Fibroblast of pulmonary artery (primary cell): Measurements from ENCODE around the gene ASGR1.

Experiments used
- DNase-seq: peaks from one replicate; pipeline ENCODE4 v3.0.0-alpha.2; 2010; ENCODE audit warnings: low read depth
- H3K4me3 ChIP-seq: replicated peaks from 2 replicates; pipeline ENCODE4 v1.5.1; 2011; ENCODE audit warnings: low read depth, mild to moderate bottlenecking, control low read depth, low read length, moderate library complexity
- TF ChIP-seq, protein P1 (sequence below): IDR thresholded peaks from 2 replicates; pipeline ENCODE4 v1.5.1; 2011; ENCODE audit warnings: mild to moderate bottlenecking, control low read depth, low read length, inconsistent platforms; ENCODE audit errors: missing control alignments

ASGR1 gene

DNA sequence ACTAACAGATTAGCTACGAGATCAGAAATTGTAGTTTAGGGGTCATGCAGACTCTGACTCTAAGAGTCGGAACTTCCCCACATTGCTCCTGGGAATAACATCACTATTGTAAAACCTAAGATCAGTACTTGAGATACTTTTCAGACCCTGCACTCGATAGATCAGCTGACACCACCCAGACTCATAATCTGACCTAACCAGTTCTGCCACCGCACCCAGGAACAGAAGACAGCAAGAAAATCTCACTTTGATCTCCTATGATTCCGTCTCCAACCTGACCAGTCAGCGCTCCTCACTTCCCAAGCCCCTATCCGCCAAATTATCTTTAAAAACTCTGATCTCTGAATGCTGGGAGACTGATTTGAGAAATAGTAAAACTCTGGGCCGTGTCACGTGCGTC is 37.3 kb downstream of the ASGR1 start:
- no peak overlapping the region for H3K4me3 ChIP-seq
- TF ChIP-seq, protein P1, sequence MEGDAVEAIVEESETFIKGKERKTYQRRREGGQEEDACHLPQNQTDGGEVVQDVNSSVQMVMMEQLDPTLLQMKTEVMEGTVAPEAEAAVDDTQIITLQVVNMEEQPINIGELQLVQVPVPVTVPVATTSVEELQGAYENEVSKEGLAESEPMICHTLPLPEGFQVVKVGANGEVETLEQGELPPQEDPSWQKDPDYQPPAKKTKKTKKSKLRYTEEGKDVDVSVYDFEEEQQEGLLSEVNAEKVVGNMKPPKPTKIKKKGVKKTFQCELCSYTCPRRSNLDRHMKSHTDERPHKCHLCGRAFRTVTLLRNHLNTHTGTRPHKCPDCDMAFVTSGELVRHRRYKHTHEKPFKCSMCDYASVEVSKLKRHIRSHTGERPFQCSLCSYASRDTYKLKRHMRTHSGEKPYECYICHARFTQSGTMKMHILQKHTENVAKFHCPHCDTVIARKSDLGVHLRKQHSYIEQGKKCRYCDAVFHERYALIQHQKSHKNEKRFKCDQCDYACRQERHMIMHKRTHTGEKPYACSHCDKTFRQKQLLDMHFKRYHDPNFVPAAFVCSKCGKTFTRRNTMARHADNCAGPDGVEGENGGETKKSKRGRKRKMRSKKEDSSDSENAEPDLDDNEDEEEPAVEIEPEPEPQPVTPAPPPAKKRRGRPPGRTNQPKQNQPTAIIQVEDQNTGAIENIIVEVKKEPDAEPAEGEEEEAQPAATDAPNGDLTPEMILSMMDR = no peak
- DNase-seq = no peak

DNA sequence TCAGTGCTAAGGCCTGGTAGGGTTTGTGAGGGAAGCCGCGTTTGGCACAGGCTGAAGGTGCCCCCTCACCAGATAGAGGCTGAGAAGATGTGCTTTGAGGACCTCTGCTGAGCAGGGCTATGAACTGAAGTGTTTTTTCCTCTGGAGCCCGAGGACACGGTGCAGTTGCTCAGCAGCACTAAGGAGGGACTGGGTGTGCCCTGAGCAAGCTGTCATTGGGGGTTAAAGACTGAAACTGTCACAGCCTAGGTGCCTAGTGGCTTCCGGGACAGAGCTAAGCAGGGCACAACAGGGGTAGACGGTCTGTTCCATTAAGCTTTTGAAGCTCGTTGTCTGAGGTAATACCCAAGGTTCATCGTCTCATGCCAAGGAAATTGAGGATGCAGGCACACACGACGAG is 39.8 kb downstream of the ASGR1 start:
- TF ChIP-seq, protein P1 = no peak
- no peak overlapping the region for H3K4me3 ChIP-seq
- DNase-seq = no peak

DNA sequence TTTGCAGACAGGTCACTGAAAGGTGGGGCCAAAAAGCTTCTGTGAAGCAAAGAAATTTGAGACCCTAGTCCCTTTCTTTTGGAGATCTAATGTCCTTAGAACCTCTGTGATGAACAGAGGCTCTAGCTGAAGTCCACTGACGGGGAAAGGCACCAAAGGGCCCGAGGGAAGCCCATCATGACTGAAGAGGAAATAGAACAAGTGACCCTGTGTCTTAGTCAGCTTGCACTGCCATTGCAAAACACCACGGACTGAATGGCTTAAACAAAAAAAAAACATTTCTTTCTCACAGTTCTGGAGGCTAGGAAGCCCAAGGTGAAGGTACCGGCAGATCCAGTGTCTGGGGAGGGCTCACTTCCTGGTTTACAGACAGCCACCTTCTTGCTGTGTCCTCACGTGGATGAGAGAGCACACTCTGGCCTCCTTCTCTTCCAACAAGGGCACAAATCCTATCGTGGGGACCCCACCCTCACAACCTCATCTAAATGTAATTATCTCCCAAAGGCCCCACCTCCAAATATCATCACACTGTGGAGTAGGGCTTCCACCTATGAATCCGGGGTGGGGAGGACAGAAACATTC is 40.3 kb downstream of the ASGR1 start:
- DNase-seq = peak; percentile 11
- TF ChIP-seq, protein P1 = no peak
- H3K4me3 ChIP-seq = no peak overlapping the region

DNA sequence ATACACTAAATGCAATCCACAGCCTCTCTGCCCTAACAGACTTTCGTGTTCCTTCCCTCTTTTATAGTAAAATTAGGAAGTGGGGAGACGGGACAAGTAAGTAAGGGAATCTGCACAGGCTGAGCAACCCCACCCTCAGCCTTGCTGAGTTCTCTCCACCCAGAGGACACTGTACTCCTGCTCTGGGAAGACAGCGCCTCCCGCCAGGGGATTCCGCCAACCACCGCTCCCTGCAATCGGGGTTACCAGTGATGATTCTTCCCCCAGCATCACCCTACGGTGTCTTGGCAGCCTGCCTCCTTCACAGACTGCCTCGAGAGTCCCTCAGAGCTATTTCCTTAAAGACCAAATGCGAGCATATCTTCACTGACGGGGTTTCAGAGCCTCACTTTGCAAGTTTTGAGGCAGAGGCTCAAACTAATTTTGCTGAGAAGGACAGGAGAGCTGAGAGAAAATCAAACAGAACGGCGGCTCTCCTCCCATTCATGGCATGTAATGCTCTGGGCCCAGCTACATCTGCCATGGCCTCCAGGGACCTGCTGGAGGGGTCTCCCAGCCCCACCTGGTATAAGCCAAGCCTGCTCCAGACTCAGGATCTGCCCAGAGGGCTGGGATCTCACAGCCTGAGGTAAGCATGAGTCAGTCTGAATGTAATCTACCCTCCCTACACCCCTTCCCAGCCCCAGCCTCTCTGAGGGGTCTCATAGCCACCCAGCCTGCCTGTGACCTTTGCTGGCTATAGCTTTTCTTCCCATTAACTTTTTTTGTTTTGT is 41.8 kb downstream of the ASGR1 start:
- H3K4me3 ChIP-seq = no peak overlapping the region
- DNase-seq = no peak
- TF ChIP-seq, protein P1 = no peak

DNA sequence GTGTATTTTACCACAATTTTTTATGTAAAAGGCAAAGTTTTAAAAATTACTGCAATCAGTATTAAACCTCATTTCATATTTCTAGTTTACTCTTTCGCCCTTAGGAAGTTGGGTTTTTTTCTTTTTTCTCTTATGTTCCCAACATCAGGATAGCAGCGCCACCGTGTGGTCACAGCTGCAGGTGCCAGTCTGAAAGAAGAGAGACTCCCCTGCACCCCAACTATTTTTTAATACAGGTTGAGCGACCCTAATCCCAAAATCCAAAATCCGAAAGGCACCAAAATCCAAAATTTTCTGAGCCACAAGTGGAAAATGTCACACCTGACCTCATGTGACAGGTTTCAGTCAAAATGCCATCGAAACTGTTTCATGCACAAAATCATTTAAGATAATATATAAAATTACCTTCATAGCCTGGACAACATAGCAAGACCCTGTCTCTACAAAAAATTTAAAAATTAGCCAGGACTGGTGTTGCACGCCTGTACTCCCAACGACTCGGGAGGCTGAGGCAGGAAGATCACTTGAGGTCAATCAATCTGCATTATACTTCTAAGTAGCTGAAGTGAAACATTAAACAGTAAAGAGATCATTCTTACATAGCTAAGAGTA is 42.8 kb downstream of the ASGR1 start:
- TF ChIP-seq, protein P1 = peak; percentile 91
- no peak overlapping the region for H3K4me3 ChIP-seq
- DNase-seq = peak; percentile 80

DNA sequence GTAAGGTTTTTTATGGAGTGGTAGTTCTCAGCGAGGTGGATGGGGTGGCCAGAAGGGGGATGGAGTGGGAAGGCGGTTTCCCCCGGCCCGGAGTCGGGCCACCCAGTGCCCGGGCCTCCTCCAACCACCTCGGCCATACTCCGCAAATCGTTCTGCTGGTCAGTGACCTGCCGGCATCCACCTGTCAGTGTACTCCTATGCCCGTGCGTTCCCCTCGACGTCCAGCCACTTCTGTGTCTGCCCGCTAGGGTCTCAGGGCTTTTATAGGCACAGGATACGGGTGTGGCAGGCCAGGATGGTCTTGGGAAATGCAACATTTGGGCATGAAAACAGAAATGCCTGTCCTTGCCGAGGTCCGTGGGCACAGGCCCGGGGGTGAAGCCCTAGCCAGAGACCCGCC is 45.3 kb downstream of the ASGR1 start:
- TF ChIP-seq, protein P1 = no peak
- DNase-seq = no peak
- H3K4me3 ChIP-seq = no peak overlapping the region
